PC-9 (cell line): Measurements from ENCODE around the gene CCDC43. TPM values are rescaled to one million over a fixed set of nuclear protein-coding genes. Genes with fewer than 3 reads are reported as not detected.
"Not testable (repeated sequence)": the region's sequence is repeated elsewhere in the genome, so short reads cannot be mapped to it uniquely, and the experiment has no call there.

ENCODE experiments used
- BruUV-seq: library from RNA; stranded (reverse); fragments of 400-500 nt; replicated peaks from 2 replicates; lab custom pipeline; 2021; lab: Mats Ljungman, UMichigan
- CTCF ChIA-PET: fragments of 300-600 bp; sonication (Branson Sonifier 250); formaldehyde crosslinking; loops from one replicate; lab custom pipeline; 2022; ENCODE audit warnings: antibody characterized with exemption; lab: Charles Lee
- POLR2A ChIA-PET: fragments of 300-600 bp; sonication (Branson Sonifier 250); formaldehyde crosslinking; loops from one replicate; lab custom pipeline; 2022; ENCODE audit warnings: antibody characterized with exemption; ENCODE audit not compliant: unreplicated experiment; lab: Charles Lee
- DNase-seq, 2 experiments: peaks; one replicate each; pipeline versions ENCODE4 v3.0.0 to v3.0.0-alpha.2; 2015 to 2022; ENCODE audit warnings: mixed read lengths in 1 of 2
- H2AFZ ChIP-seq: fragments of 200-600 bp; sonication (generic); 2 replicates; pipeline ENCODE4 v1.8.1; 2017; ENCODE audit warnings: antibody characterized with exemption
- H3F3A ChIP-seq: fragments of 200-600 bp; sonication (generic); 2 replicates; pipeline ENCODE4 v1.8.1; 2017; ENCODE audit warnings: antibody characterized with exemption, mild to moderate bottlenecking, low read depth; ENCODE audit not compliant: insufficient read depth
- H3K27ac ChIP-seq: fragments of 200-600 bp; sonication (generic); 2 replicates; pipeline ENCODE4 v1.6.1; 2016; ENCODE audit warnings: mixed run types
- H3K27me3 ChIP-seq: fragments of 200-600 bp; sonication (generic); 2 replicates; pipeline ENCODE4 v1.6.1; 2016; ENCODE audit warnings: low read depth, mixed run types; ENCODE audit not compliant: insufficient read depth
- H3K36me3 ChIP-seq: fragments of 200-600 bp; sonication (generic); 2 replicates; pipeline ENCODE4 v1.6.1; 2016; ENCODE audit warnings: low read depth, mixed run types
- H3K4me1 ChIP-seq: fragments of 200-600 bp; sonication (generic); replicated peaks from 2 replicates; pipeline ENCODE4 v1.6.1; 2016; ENCODE audit warnings: mixed run types; ENCODE audit not compliant: insufficient read depth
- H3K4me2 ChIP-seq: fragments of 200-600 bp; sonication (generic); 2 replicates; pipeline ENCODE4 v1.6.1; 2017; ENCODE audit warnings: mixed run types
- H3K4me3 ChIP-seq: fragments of 200-600 bp; sonication (generic); 2 replicates; pipeline ENCODE4 v1.6.1; 2016; ENCODE audit warnings: mixed run types
- H3K79me2 ChIP-seq: fragments of 200-600 bp; sonication (generic); 2 replicates; pipeline ENCODE4 v1.6.1; 2017; ENCODE audit warnings: low read depth, mixed run types
- H3K9me2 ChIP-seq: fragments of 200-600 bp; sonication (generic); 2 replicates; pipeline ENCODE4 v1.8.1; 2017; ENCODE audit warnings: mild to moderate bottlenecking; ENCODE audit not compliant: insufficient read depth
- H3K9me3 ChIP-seq: fragments of 200-600 bp; sonication (generic); 2 replicates; pipeline ENCODE4 v1.8.1; 2016; ENCODE audit warnings: low read depth; ENCODE audit not compliant: insufficient read depth
- H4K20me1 ChIP-seq: fragments of 200-600 bp; sonication (generic); 2 replicates; pipeline ENCODE4 v1.8.1; 2017; ENCODE audit not compliant: insufficient read depth
- CTCF ChIP-seq: fragments of 200-600 bp; sonication (generic); conservative IDR thresholded peaks from 2 replicates; pipeline ENCODE4 v1.6.1; 2017; ENCODE audit warnings: mixed run types, antibody characterized with exemption, mild to moderate bottlenecking, moderate library complexity
- EZH2 ChIP-seq: fragments of 200-600 bp; sonication (generic); IDR thresholded peaks from 2 replicates; pipeline ENCODE4 v1.8.0; 2017; ENCODE audit warnings: antibody characterized with exemption, low read depth
- intact Hi-C: fragments of 100-400 bp; cut with micrococcal nuclease; formaldehyde crosslinking; loops from one replicate; pipeline ENCODE4 v1.10.0; 2022; ENCODE audit not compliant: unreplicated experiment
- total RNA-seq: library from RNA; stranded (reverse); gene quantifications from 2 replicates; pipeline ENCODE4 v1.2.3, GENCODE V29; 2021

Gene CCDC43
- total RNA-seq, 1 experiment from 2014 or later = 19.9 TPM

- Histone ChIP-seq H3K4me1 (peaks cover 14% of the 10 kb centered on the region), H3K79me2 (peaks cover 39% of the 10 kb centered on the region), H3K9me3 (no peaks in the 10 kb centered on the region), H3K27ac (peak overlapping the region; percentile 55), H3K36me3 (0 out of 2 replicates have a peak, but pooled peaks cover 4% of the 10 kb centered on the region), H2AFZ (peak overlapping the region; percentile 99), H3K27me3 (no peaks in the 10 kb centered on the region), H3K4me3 (peak overlapping the region; percentile 100), H3K9me2 (no peaks in the 10 kb centered on the region), H3F3A (peaks cover 17% of the 10 kb centered on the region; the same call in 1 of the 2 replicates), H4K20me1 (no peaks in the 10 kb centered on the region), H3K4me2 (peak overlapping the region; percentile 85)
- TSS peak; percentile 46 for BruUV-seq
- no peak for TF ChIP-seq CTCF
- TF ChIP-seq EZH2 = no peak
- no peak for DNase-seq
- CTCF ChIA-PET = no interaction called here
- intact Hi-C loops = no loop called here
- POLR2A ChIA-PET = interaction anchor here (0.6 kb wide), 1 partner anchor 110 kb away, joined by 4 read pairs; no protein-coding TSS in a partner anchor
Measured at GRCh38 chr17:44688675-44689476, 700 bp downstream of the CCDC43 start.

- no peak for DNase-seq
- TF ChIP-seq EZH2 = no peak
- TF ChIP-seq CTCF = no peak
- ChIA-PET POLR2A (no interaction called here), CTCF (no interaction called here)
- H3K4me1 ChIP-seq = peaks cover 14% of the 10 kb centered on the region
- no peak overlapping the region for H2AFZ ChIP-seq
- peak overlapping the region; percentile 100; the same call in 1 of the 2 replicates for H3K4me3 ChIP-seq
- H3K27me3 ChIP-seq = no peaks in the 10 kb centered on the region
- H3K9me2 ChIP-seq = no peaks in the 10 kb centered on the region
- 0 out of 2 replicates have a peak, but pooled peaks cover 11% of the 10 kb centered on the region for H3K36me3 ChIP-seq
- peak overlapping the region; percentile 85 for H3K4me2 ChIP-seq
- no TSS peak for BruUV-seq
- peaks cover 39% of the 10 kb centered on the region for H3K79me2 ChIP-seq
- intact Hi-C loops = no loop called here
- H3K9me3 ChIP-seq = no peaks in the 10 kb centered on the region
- no peak overlapping the region for H3K27ac ChIP-seq
- no peaks in the 10 kb centered on the region for H4K20me1 ChIP-seq
- peaks cover 23% of the 10 kb centered on the region; the same call in 1 of the 2 replicates for H3F3A ChIP-seq
Measured at GRCh38 chr17:44688200-44688599, 1.4 kb downstream of the CCDC43 start.

GRCh38 chr17:44687756-44688155, 1.8 kb downstream of the CCDC43 start:
- ChIA-PET CTCF (no interaction called here), POLR2A (no interaction called here)
- H3K9me2 ChIP-seq = no peaks in the 10 kb centered on the region
- no peak for TF ChIP-seq EZH2
- no peak for TF ChIP-seq CTCF
- H3K27me3 ChIP-seq = no peaks in the 10 kb centered on the region
- 0 out of 2 replicates have a peak, but pooled peaks cover 13% of the 10 kb centered on the region for H3K36me3 ChIP-seq
- no peak overlapping the region for H3K4me2 ChIP-seq
- H3K4me1 ChIP-seq = peaks cover 14% of the 10 kb centered on the region
- H3F3A ChIP-seq = peaks cover 23% of the 10 kb centered on the region; the same call in 1 of the 2 replicates
- DNase-seq = no peak
- no peak overlapping the region for H2AFZ ChIP-seq
- no peaks in the 10 kb centered on the region for H3K9me3 ChIP-seq
- no TSS peak for BruUV-seq
- no peaks in the 10 kb centered on the region for H4K20me1 ChIP-seq
- peaks cover 39% of the 10 kb centered on the region for H3K79me2 ChIP-seq
- intact Hi-C loops = no loop called here
- H3K27ac ChIP-seq = no peak overlapping the region
- H3K4me3 ChIP-seq = no peak overlapping the region

GRCh38 chr17:44683303-44683702, 6.3 kb downstream of the CCDC43 start:
- Histone ChIP-seq H3K36me3 (peaks cover 28% of the 10 kb centered on the region; the same call in 1 of the 2 replicates), H3K79me2 (peaks cover 21% of the 10 kb centered on the region)
- intact Hi-C loops, DNase-seq, BruUV-seq, H3K27ac ChIP-seq, H4K20me1 ChIP-seq, H3K4me1 ChIP-seq, H3K4me3 ChIP-seq, H3F3A ChIP-seq, H2AFZ ChIP-seq, H3K9me2 ChIP-seq, H3K9me3 ChIP-seq, H3K4me2 ChIP-seq, H3K27me3 ChIP-seq: not testable (repeated sequence)
- CTCF ChIA-PET = interaction anchor here (0.6 to 0.7 kb wide), 2 partner anchors 13 to 1641 kb away, joined by 3 read pairs; no protein-coding TSS in a partner anchor
- POLR2A ChIA-PET = interaction anchor here (0.7 kb wide), 2 partner anchors 13 to 241 kb away, joined by 4 to 6 read pairs; no protein-coding TSS in a partner anchor
